Breast epithelium (tissue), 3 donors: ENCODE measurements around the gene INO80E.

Experiments used
- POLR2A ChIP-seq: fragments of 450-650 bp; IDR thresholded peaks from one replicate; pipeline ENCODE4 v1.6.1; 2016; ENCODE audit warnings: antibody characterized with exemption, mild to moderate bottlenecking, moderate library complexity
- POLR2AphosphoS5 ChIP-seq, 3 donors: sonication (generic); formaldehyde crosslinking; IDR thresholded peaks; one replicate each; pipeline ENCODE4 v1.6.1; 2017; ENCODE audit warnings: antibody characterized with exemption in 3 of 3
- TF ChIP-seq, protein P1 (sequence below), 3 donors: fragments of 450-650 bp; IDR thresholded peaks; one replicate each; pipeline ENCODE4 v1.5.1; 2016 to 2017; ENCODE audit warnings: antibody characterized with exemption in 3 of 3, mild to moderate bottlenecking in 3 of 3, moderate library complexity in 3 of 3

DNA sequence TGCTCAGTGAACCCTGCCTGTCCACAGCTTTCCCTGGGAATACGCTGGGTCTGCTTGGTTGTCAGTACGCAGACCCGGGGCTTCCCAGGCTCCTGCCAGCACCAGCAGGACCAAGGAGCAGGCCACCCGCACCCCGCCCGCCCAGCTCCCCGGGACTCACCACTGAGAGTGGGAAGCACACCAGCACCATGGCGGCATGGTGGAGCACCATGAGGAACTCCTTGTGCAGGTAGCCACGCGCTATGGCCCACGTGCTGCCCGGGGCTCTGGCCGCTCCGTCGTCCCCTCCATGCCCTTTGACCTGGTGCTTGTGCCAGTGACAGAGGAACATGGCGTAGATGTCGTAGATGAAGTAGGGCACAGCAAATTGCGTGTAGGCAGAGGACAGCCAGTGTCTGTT, 30.4 kb downstream of the INO80E start:
- TF ChIP-seq POLR2A = no peak
- TF ChIP-seq, protein P1, sequence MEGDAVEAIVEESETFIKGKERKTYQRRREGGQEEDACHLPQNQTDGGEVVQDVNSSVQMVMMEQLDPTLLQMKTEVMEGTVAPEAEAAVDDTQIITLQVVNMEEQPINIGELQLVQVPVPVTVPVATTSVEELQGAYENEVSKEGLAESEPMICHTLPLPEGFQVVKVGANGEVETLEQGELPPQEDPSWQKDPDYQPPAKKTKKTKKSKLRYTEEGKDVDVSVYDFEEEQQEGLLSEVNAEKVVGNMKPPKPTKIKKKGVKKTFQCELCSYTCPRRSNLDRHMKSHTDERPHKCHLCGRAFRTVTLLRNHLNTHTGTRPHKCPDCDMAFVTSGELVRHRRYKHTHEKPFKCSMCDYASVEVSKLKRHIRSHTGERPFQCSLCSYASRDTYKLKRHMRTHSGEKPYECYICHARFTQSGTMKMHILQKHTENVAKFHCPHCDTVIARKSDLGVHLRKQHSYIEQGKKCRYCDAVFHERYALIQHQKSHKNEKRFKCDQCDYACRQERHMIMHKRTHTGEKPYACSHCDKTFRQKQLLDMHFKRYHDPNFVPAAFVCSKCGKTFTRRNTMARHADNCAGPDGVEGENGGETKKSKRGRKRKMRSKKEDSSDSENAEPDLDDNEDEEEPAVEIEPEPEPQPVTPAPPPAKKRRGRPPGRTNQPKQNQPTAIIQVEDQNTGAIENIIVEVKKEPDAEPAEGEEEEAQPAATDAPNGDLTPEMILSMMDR (IDR thresholded peaks at IDR 0.05) = no peak
- TF ChIP-seq POLR2AphosphoS5 (IDR thresholded peaks at IDR 0.05) = no peak
